Neural progenitor cell (in vitro differentiated cells): ENCODE measurements around the gene AUTS2. TPM values are rescaled to one million over a fixed set of nuclear protein-coding genes. Genes with fewer than 3 reads are reported as not detected.

Experiments used
- DNase-seq: peaks from one replicate; pipeline ENCODE4 v3.0.0-alpha.2; 2016; ENCODE audit warnings: low spot score
- H2AFZ ChIP-seq: fragments of 200-600 bp; sonication (generic); replicated peaks from 2 replicates; pipeline ENCODE4 v1.6.1; 2016; ENCODE audit warnings: antibody characterized with exemption
- H3F3A ChIP-seq: fragments of 200-600 bp; sonication (generic); 2 replicates; pipeline ENCODE4 v1.6.1; 2016; ENCODE audit warnings: antibody characterized with exemption, low read depth
- H3K27ac ChIP-seq: fragments of 200-600 bp; sonication (generic); 2 replicates; pipeline ENCODE4 v1.5.1; 2016; ENCODE audit warnings: mild to moderate bottlenecking
- H3K27me3 ChIP-seq: fragments of 200-600 bp; sonication (generic); 2 replicates; pipeline ENCODE4 v1.6.1; 2016; ENCODE audit warnings: mild to moderate bottlenecking, moderate library complexity
- H3K36me3 ChIP-seq: fragments of 200-600 bp; sonication (generic); 2 replicates; pipeline ENCODE4 v1.5.1; 2016
- H3K4me1 ChIP-seq: fragments of 200-600 bp; sonication (generic); 2 replicates; pipeline ENCODE4 v1.6.1; 2016; ENCODE audit warnings: mixed run types
- H3K4me2 ChIP-seq: fragments of 200-600 bp; sonication (generic); 2 replicates; pipeline ENCODE4 v1.6.1; 2016
- H3K4me3 ChIP-seq: fragments of 200-600 bp; sonication (generic); 2 replicates; pipeline ENCODE4 v1.5.1; 2016
- H3K79me2 ChIP-seq: fragments of 200-600 bp; sonication (generic); 2 replicates; pipeline ENCODE4 v1.6.1; 2016; ENCODE audit warnings: low read depth
- H3K9ac ChIP-seq: fragments of 200-600 bp; sonication (generic); 2 replicates; pipeline ENCODE4 v1.6.1; 2016
- H3K9me3 ChIP-seq: fragments of 200-600 bp; sonication (generic); 2 replicates; pipeline ENCODE4 v1.5.1; 2016; ENCODE audit warnings: low read depth
- H4K20me1 ChIP-seq: fragments of 200-600 bp; sonication (generic); 2 replicates; pipeline ENCODE4 v1.6.1; 2016; ENCODE audit warnings: low read depth
- H3K27ac Mint-ChIP-seq: 3 replicates; pipeline ENCODE4 v1.8.0; 2021; ENCODE audit warnings: mixed read lengths
- H3K27me3 Mint-ChIP-seq: 2 replicates; pipeline ENCODE4 v1.8.0; 2022; ENCODE audit warnings: low read depth, mild to moderate bottlenecking, inconsistent platforms, moderate library complexity, mixed read lengths; ENCODE audit not compliant: insufficient read depth
- H3K36me3 Mint-ChIP-seq: 3 replicates; pipeline ENCODE4 v1.8.0; 2021; ENCODE audit warnings: mixed read lengths
- H3K4me1 Mint-ChIP-seq: 3 replicates; pipeline ENCODE4 v1.8.0; 2021; ENCODE audit warnings: mixed read lengths
- H3K4me3 Mint-ChIP-seq: 3 replicates; pipeline ENCODE4 v1.8.0; 2021; ENCODE audit warnings: mild to moderate bottlenecking, moderate library complexity, mixed read lengths
- H3K9me3 Mint-ChIP-seq: 3 replicates; pipeline ENCODE4 v1.8.0; 2020; ENCODE audit warnings: mixed read lengths
- EZH2 ChIP-seq: fragments of 200-600 bp; sonication (generic); IDR thresholded peaks from 2 replicates; pipeline ENCODE4 v1.6.1; 2017; ENCODE audit warnings: antibody characterized with exemption, mild to moderate bottlenecking, moderate library complexity
- EZH2phosphoT487 ChIP-seq: fragments of 200-600 bp; sonication (generic); IDR thresholded peaks from 2 replicates; pipeline ENCODE4 v1.6.1; 2017; ENCODE audit warnings: antibody characterized with exemption
- total RNA-seq: library from RNA; depleted of rRNA; stranded (reverse); fragments of >200 nt; gene quantifications from 2 replicates; pipeline ENCODE4 v1.2.3, GENCODE V29; 2015; ENCODE audit warnings: low replicate concordance
- TF ChIP-seq, protein P1 (sequence below): fragments of 200-600 bp; sonication (generic); IDR thresholded peaks from 2 replicates; pipeline ENCODE4 v1.5.1; 2017; ENCODE audit warnings: antibody characterized with exemption, mild to moderate bottlenecking

The AUTS2 gene
- total RNA-seq, 1 donor from 2014 or later = 50.0 TPM

DNA sequence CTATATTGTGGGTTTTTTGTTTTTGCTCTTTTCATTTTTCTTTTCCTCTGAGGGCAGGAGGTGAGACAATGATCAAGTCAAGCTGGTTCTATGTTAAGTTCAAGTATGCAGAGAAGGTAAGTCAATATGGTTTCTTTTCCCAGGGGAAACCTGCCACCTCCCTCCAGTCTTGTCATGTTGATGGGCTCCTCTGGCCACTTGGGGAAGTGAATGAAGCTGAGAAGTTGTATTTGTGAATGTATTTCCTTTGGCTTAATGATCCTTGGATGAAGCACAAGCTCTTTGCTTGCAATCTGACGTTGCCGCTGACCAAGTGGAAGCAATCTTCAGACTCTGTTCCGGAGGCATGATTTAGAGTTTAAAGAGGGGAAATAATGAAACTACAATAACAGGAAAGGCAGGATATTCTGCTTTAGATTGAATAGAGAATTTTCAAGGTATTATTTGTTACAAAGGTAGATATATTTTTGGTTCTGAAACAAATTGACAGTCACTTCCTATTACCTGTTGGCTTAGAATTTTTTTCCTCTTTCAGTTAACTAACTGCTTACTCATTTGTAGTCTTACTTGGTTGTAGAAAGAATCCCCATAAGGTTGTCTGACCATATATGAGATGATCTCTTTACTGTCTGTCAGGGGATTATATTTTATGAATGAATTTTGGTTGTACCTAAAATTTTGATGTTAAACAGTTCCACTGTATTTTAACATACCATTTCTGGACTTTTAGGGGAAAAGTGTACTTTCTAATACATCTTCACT lies 369.6 kb downstream of the AUTS2 start:
- TF ChIP-seq EZH2 (no peak), EZH2phosphoT487 (no peak)
- TF ChIP-seq, protein P1, sequence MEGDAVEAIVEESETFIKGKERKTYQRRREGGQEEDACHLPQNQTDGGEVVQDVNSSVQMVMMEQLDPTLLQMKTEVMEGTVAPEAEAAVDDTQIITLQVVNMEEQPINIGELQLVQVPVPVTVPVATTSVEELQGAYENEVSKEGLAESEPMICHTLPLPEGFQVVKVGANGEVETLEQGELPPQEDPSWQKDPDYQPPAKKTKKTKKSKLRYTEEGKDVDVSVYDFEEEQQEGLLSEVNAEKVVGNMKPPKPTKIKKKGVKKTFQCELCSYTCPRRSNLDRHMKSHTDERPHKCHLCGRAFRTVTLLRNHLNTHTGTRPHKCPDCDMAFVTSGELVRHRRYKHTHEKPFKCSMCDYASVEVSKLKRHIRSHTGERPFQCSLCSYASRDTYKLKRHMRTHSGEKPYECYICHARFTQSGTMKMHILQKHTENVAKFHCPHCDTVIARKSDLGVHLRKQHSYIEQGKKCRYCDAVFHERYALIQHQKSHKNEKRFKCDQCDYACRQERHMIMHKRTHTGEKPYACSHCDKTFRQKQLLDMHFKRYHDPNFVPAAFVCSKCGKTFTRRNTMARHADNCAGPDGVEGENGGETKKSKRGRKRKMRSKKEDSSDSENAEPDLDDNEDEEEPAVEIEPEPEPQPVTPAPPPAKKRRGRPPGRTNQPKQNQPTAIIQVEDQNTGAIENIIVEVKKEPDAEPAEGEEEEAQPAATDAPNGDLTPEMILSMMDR = no peak
- Mint-ChIP-seq H3K9me3 (no peaks in the 10 kb centered on the region), H3K4me1 (peaks cover 23% of the 10 kb centered on the region), H3K36me3 (no peaks in the 10 kb centered on the region), H3K4me3 (peak overlapping the region; percentile 6), H3K27me3 (no peaks in the 10 kb centered on the region), H3K27ac (no peak overlapping the region)
- Histone ChIP-seq H3K27me3 (no peaks in the 10 kb centered on the region), H3K4me2 (peak overlapping the region; percentile 11), H3K4me3 (no peak overlapping the region), H3K27ac (no peak overlapping the region), H3K9me3 (no peaks in the 10 kb centered on the region), H3K79me2 (no peaks in the 10 kb centered on the region), H3K9ac (no peak overlapping the region), H2AFZ (no peak overlapping the region), H3K36me3 (no peaks in the 10 kb centered on the region), H4K20me1 (peaks cover 7% of the 10 kb centered on the region), H3F3A (no peaks in the 10 kb centered on the region), H3K4me1 (peaks cover 14% of the 10 kb centered on the region)
- no peak for DNase-seq

DNA sequence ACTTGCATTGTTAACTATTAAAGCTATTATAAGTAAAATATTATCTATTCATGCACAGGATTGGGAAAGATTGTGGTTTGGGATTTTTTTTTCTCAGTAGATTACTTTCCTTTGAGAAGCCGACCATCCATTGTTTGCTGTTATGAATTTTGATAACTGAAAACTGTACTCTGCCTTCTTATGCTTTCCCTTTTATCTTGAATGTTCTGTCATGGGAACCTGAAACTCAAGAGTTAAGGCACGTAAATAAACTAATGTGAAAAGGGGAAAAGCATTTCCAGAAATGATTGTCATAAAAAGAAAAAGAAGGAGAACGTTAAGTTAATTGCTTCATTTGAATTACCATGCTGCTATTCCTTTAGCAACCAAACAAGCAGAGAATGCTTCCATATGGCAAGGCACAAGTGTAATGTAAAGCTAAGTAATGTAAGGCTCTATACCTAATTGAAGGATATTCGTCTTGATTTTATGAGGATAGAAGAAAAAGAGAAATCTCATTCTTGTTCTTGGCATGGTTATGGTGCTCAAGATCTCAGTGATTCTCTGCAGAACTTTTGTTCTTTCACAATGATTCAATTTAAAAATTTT lies 370.8 kb downstream of the AUTS2 start:
- H3K4me3 ChIP-seq = no peak overlapping the region
- Mint-ChIP-seq H3K27ac (no peak overlapping the region), H3K4me3 (no peak overlapping the region), H3K9me3 (no peaks in the 10 kb centered on the region), H3K4me1 (peaks cover 23% of the 10 kb centered on the region), H3K36me3 (no peaks in the 10 kb centered on the region), H3K27me3 (no peaks in the 10 kb centered on the region)
- H3K79me2 ChIP-seq = no peaks in the 10 kb centered on the region
- DNase-seq = no peak
- H3K4me1 ChIP-seq = peaks cover 14% of the 10 kb centered on the region
- H3F3A ChIP-seq = no peaks in the 10 kb centered on the region
- H3K9ac ChIP-seq = no peak overlapping the region
- TF ChIP-seq EZH2 (no peak), EZH2phosphoT487 (no peak)
- TF ChIP-seq, protein P1 = no peak
- no peaks in the 10 kb centered on the region for H3K9me3 ChIP-seq
- H3K4me2 ChIP-seq = no peak overlapping the region
- H3K27ac ChIP-seq = no peak overlapping the region
- H4K20me1 ChIP-seq = peaks cover 7% of the 10 kb centered on the region
- no peak overlapping the region for H2AFZ ChIP-seq
- no peaks in the 10 kb centered on the region for H3K27me3 ChIP-seq
- no peaks in the 10 kb centered on the region for H3K36me3 ChIP-seq

DNA sequence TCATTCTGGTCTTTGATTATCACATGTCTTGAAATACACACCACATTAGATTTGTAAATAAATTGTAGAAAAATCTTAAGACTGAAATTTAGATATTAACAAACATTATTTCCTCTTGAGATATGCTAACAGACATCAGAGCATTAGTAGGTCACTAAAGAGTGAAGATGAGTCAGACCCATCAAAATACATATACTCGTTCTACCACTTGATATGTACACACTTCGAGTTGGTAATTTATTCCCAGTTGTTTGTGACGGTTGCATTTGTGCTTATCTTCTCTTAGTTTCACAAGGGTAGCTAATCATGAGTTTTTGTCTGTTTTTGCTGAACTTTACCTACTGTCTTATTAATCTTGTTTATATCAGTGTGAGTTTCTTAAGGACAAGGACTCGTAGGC lies 383.4 kb downstream of the AUTS2 start:
- peak overlapping the region; percentile 65 for H3K4me2 ChIP-seq
- H3K4me3 ChIP-seq = no peak overlapping the region
- Mint-ChIP-seq H3K4me3 (no peak overlapping the region), H3K36me3 (no peaks in the 10 kb centered on the region), H3K27ac (no peak overlapping the region), H3K9me3 (peaks cover 11% of the 10 kb centered on the region), H3K4me1 (peaks cover 23% of the 10 kb centered on the region), H3K27me3 (no peaks in the 10 kb centered on the region)
- H3K9ac ChIP-seq = no peak overlapping the region
- peaks cover 31% of the 10 kb centered on the region for H3K4me1 ChIP-seq
- no peaks in the 10 kb centered on the region for H3K27me3 ChIP-seq
- no peaks in the 10 kb centered on the region for H3K9me3 ChIP-seq
- no peaks in the 10 kb centered on the region for H3K36me3 ChIP-seq
- TF ChIP-seq EZH2phosphoT487 (no peak), EZH2 (no peak)
- TF ChIP-seq, protein P1 = no peak
- H2AFZ ChIP-seq = no peak overlapping the region
- DNase-seq = no peak
- H3K27ac ChIP-seq = peak overlapping the region; percentile 57
- H3F3A ChIP-seq = peaks cover 23% of the 10 kb centered on the region
- H4K20me1 ChIP-seq = no peaks in the 10 kb centered on the region
- H3K79me2 ChIP-seq = no peaks in the 10 kb centered on the region
